HCT116 (cell line): Measurements from ENCODE around the gene WWOX. TPM values are rescaled to one million over a fixed set of nuclear protein-coding genes. Genes with fewer than 3 reads are reported as not detected.

Experiments
- ATAC-seq: fragments of 200-7000 bp; cut with Tn5 transposase; 2 replicates; pipeline ENCODE4 v1.9.1; 2020; ENCODE audit warnings: mild to moderate bottlenecking, moderate library complexity
- BruUV-seq: library from RNA; stranded (reverse); fragments of 400-500 nt; replicated peaks from 2 replicates; lab custom pipeline; 2021; lab: Mats Ljungman, UMichigan
- CTCF ChIA-PET: fragments of 300-600 bp; sonication (Branson Sonifier 250); formaldehyde crosslinking; loops from one replicate; lab custom pipeline; 2021; ENCODE audit warnings: antibody characterized with exemption; lab: Charles Lee
- POLR2A ChIA-PET: fragments of 300-600, 350-600 bp; sonication (Branson Sonifier 250); formaldehyde crosslinking; loops from one replicate; lab custom pipeline; 2021; ENCODE audit warnings: antibody characterized with exemption; lab: Charles Lee
- RAD21 ChIA-PET, 2 experiments: fragments of 300-600 bp; sonication (Branson Sonifier 250); formaldehyde crosslinking; loops; one replicate each; lab custom pipeline; 2023; ENCODE audit warnings: low total read pairs in 2 of 2; ENCODE audit not compliant: uncharacterized antibody in 2 of 2, unreplicated experiment in 2 of 2, low non-redundant PET in 1 of 2; lab: Charles Lee
- DNase-seq: peaks from one replicate; pipeline ENCODE4 v3.0.0-alpha.2; 2010; ENCODE audit warnings: low read depth, low spot score
- H2AFZ ChIP-seq: fragments of 200-600 bp; shearing (Covaris generic), sonication (generic); 2 replicates; pipeline ENCODE4 v1.6.1; 2017; ENCODE audit warnings: low read depth, mixed run types, mixed read lengths, antibody characterized with exemption, low read length; ENCODE audit not compliant: poor library complexity, severe bottlenecking
- H3K27ac ChIP-seq: 2 replicates; pipeline ENCODE4 v1.5.1; 2012; ENCODE audit warnings: low read depth, low read length
- H3K27me3 ChIP-seq: fragments of 200-600 bp; sonication (generic); 2 replicates; pipeline ENCODE4 v1.6.1; 2016; ENCODE audit warnings: mixed run types, low read length, mixed read lengths; ENCODE audit not compliant: insufficient read depth
- H3K36me3 ChIP-seq, 2 experiments: fragments of 200-500 bp in 1 of 2; fragments of 200-600 bp in 1 of 2; sonication (Bioruptor generic) in 1 of 2; sonication (generic) in 1 of 2; 2 replicates each; pipeline versions ENCODE4 v1.5.1 to v1.6.1; 2014 to 2016; ENCODE audit warnings: low read length in 2 of 2, inconsistent platforms in 1 of 2, mixed read lengths in 1 of 2, mixed run types in 1 of 2; ENCODE audit not compliant: insufficient read depth in 2 of 2, control insufficient read depth in 1 of 2
- H3K4me1 ChIP-seq, 2 experiments: fragments of 200-600 bp in 1 of 2; sonication (generic) in 1 of 2; 2 replicates each; pipeline versions ENCODE4 v1.5.1 to v1.6.1; 2012 to 2017; ENCODE audit warnings: low read length in 2 of 2, inconsistent platforms in 1 of 2, mild to moderate bottlenecking in 1 of 2, mixed read lengths in 1 of 2, mixed run types in 1 of 2, moderate library complexity in 1 of 2; ENCODE audit not compliant: insufficient read depth in 2 of 2, control insufficient read depth in 1 of 2
- H3K4me2 ChIP-seq: fragments of 200-600 bp; sonication (generic); 2 replicates; pipeline ENCODE4 v1.6.1; 2017; ENCODE audit warnings: mixed run types, low read length, mixed read lengths
- H3K4me3 ChIP-seq, 2 experiments: fragments of 200-600 bp in 1 of 2; sonication (generic) in 1 of 2; replicated peaks in 1 of 2; 2 replicates each; pipeline ENCODE4 v1.5.1; 2011 to 2016; ENCODE audit warnings: low read length in 2 of 2, control low read depth in 1 of 2, low read depth in 1 of 2, mild to moderate bottlenecking in 1 of 2, mixed read lengths in 1 of 2, mixed run types in 1 of 2
- H3K79me2 ChIP-seq: fragments of 200-600 bp; sonication (generic); 2 replicates; pipeline ENCODE4 v1.6.1; 2017; ENCODE audit warnings: mild to moderate bottlenecking, mixed run types, low read length, moderate library complexity, mixed read lengths; ENCODE audit not compliant: insufficient read depth
- H3K9ac ChIP-seq: fragments of 200-600 bp; sonication (generic); 2 replicates; pipeline ENCODE4 v1.6.1; 2016; ENCODE audit warnings: low read length, mixed read lengths
- H3K9me2 ChIP-seq: fragments of 200-600 bp; sonication (generic), shearing (Covaris generic); 2 replicates; pipeline ENCODE4 v1.6.1; 2017; ENCODE audit warnings: mixed run types, mild to moderate bottlenecking, moderate library complexity; ENCODE audit not compliant: insufficient read depth
- H3K9me3 ChIP-seq, 2 experiments: fragments of 200-500 bp in 1 of 2; fragments of 200-600 bp in 1 of 2; sonication (Bioruptor generic) in 1 of 2; sonication (generic) in 1 of 2; 2 replicates each; pipeline ENCODE4 v1.6.1; 2014 to 2017; ENCODE audit warnings: low read length in 2 of 2, mixed read lengths in 2 of 2, inconsistent platforms in 1 of 2, low read depth in 1 of 2, mild to moderate bottlenecking in 1 of 2, mixed run types in 1 of 2, moderate library complexity in 1 of 2; ENCODE audit not compliant: control insufficient read depth in 1 of 2, insufficient read depth in 1 of 2
- H4K20me1 ChIP-seq: fragments of 200-600 bp; sonication (generic), shearing (Covaris generic); 2 replicates; pipeline ENCODE4 v1.6.1; 2017; ENCODE audit warnings: mixed run types, mild to moderate bottlenecking, moderate library complexity; ENCODE audit not compliant: insufficient read depth
- EGR1 ChIP-seq: IDR thresholded peaks from 2 replicates; pipeline ENCODE4 v1.6.1; 2012; ENCODE audit warnings: low read depth
- ELF1 ChIP-seq: IDR thresholded peaks from 2 replicates; pipeline ENCODE4 v1.6.1; 2012; ENCODE audit warnings: low read depth, borderline replicate concordance
- EZH2phosphoT487 ChIP-seq: fragments of 200-600 bp; IDR thresholded peaks from 2 replicates; pipeline ENCODE4 v1.6.1; 2018; ENCODE audit warnings: antibody characterized with exemption, borderline replicate concordance
- FOSL1 ChIP-seq: IDR thresholded peaks from 2 replicates; pipeline ENCODE4 v1.6.1; 2012; ENCODE audit warnings: low read depth
- JUND ChIP-seq: IDR thresholded peaks from 2 replicates; pipeline ENCODE4 v1.6.1; 2012
- POLR2A ChIP-seq: IDR thresholded peaks from 2 replicates; pipeline ENCODE4 v1.7.0; 2011; ENCODE audit warnings: borderline replicate concordance; ENCODE audit not compliant: insufficient read depth, insufficient read length; ENCODE audit errors: extremely low read depth
- RAD21 ChIP-seq: IDR thresholded peaks from 2 replicates; pipeline ENCODE4 v1.6.1; 2012; ENCODE audit warnings: low read depth, mild to moderate bottlenecking
- SIN3A ChIP-seq: IDR thresholded peaks from 2 replicates; pipeline ENCODE4 v1.6.1; 2012; ENCODE audit warnings: low read depth
- SRF ChIP-seq: IDR thresholded peaks from 2 replicates; pipeline ENCODE4 v1.6.1; 2012; ENCODE audit warnings: low read depth
- TCF7L2 ChIP-seq: IDR thresholded peaks from 2 replicates; pipeline ENCODE4 v1.7.0; 2011; ENCODE audit warnings: borderline replicate concordance, inconsistent platforms; ENCODE audit not compliant: insufficient read depth, insufficient read length; ENCODE audit errors: extremely low read depth
- YY1 ChIP-seq: IDR thresholded peaks from 2 replicates; pipeline ENCODE4 v1.6.1; 2011; ENCODE audit warnings: low read length, low read depth, moderate library complexity, mild to moderate bottlenecking; ENCODE audit not compliant: insufficient replicate concordance; ENCODE audit errors: extremely low read depth
- ZNF274 ChIP-seq: fragments of 200-500 bp; sonication (Bioruptor generic); IDR thresholded peaks from 2 replicates; pipeline ENCODE4 v1.6.1; 2014; ENCODE audit warnings: mild to moderate bottlenecking, low read depth, low read length, inconsistent platforms
- intact Hi-C: fragments of 100-400 bp; cut with micrococcal nuclease; formaldehyde crosslinking; loops from 2 replicates; pipeline ENCODE4 v1.10.0; 2022
- total RNA-seq: library from RNA; stranded (reverse); gene quantifications from one replicate; pipeline ENCODE4 v1.2.1, GENCODE V29; 2021; ENCODE audit not compliant: unreplicated experiment
- TF ChIP-seq, protein P1 (sequence below): IDR thresholded peaks from 2 replicates; pipeline ENCODE4 v1.6.1; 2011; ENCODE audit warnings: mild to moderate bottlenecking, low read length, moderate library complexity; ENCODE audit not compliant: insufficient replicate concordance; ENCODE audit errors: extremely low read depth
- TF ChIP-seq, protein P2 (sequence below): IDR thresholded peaks from 2 replicates; pipeline ENCODE4 v1.6.1; 2012; ENCODE audit warnings: low read depth
- TF ChIP-seq, protein P3 (sequence below): IDR thresholded peaks from 2 replicates; pipeline ENCODE4 v1.6.1; 2012

Gene WWOX
- total RNA-seq, 1 experiment from 2014 or later, result 13.7 TPM

DNA sequence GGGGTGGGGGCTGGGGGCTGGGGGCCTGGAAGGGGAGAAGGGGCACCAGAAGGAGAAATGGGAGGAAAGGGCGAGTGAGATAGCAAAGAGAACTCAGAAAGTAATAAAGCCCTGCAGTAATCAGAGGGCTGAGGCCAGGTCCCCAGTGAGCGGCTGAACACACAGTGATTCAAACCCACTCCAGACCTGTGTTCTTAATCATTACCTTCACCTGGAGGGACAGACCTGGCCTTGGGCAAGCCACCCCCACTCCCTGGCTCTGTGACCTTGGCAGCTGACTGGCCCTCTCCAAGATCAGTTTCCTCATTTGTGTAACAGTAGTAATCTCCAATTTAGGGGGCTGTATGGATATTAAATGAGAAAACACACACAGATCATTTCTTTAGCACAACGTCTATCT, 150.4 kb downstream of the WWOX start:
- Histone ChIP-seq H3K4me3 (no peak overlapping the region), H3K79me2 (no peaks in the 10 kb centered on the region), H2AFZ (no peak overlapping the region), H3K9me2 (no peaks in the 10 kb centered on the region), H3K9me3 (no peaks in the 10 kb centered on the region), H3K9ac (no peak overlapping the region), H3K4me2 (no peak overlapping the region), H3K4me1 (no peaks in the 10 kb centered on the region), H3K27ac (no peak overlapping the region), H3K36me3 (no peaks in the 10 kb centered on the region), H3K27me3 (no peaks in the 10 kb centered on the region), H4K20me1 (no peaks in the 10 kb centered on the region)
- intact Hi-C loops, result no loop called here
- BruUV-seq, result no TSS peak
- ChIA-PET POLR2A (no interaction called here), RAD21 (no interaction called here), CTCF (no interaction called here)
- TF ChIP-seq FOSL1 (no peak), EZH2phosphoT487 (no peak), SIN3A (no peak), POLR2A (no peak), EGR1 (no peak)
- DNase-seq (no peak), ATAC-seq (no peak)

DNA sequence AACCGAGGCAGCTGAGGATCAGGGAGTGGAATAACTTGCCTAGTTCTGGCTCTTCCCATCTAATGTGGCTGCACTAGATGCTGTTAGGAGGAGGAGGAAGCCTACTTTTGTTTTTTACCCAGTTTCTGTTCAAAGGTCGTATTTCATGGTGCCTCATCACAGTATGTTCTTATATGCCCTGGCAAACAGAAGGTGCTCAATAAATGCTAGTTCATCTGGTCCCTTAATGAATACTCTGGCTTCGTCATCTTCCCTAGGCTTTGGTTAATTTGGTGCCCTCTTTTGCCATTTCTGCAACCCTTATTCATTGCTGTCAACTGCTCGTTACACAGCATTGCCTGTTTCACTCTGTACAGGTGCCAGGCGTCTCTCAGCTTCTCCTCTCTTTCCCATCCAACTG, 151.7 kb downstream of the WWOX start:
- Histone ChIP-seq H3K4me2 (no peak overlapping the region), H2AFZ (no peak overlapping the region), H3K9ac (no peak overlapping the region), H4K20me1 (no peaks in the 10 kb centered on the region), H3K36me3 (no peaks in the 10 kb centered on the region), H3K79me2 (no peaks in the 10 kb centered on the region), H3K27ac (no peak overlapping the region), H3K9me2 (no peaks in the 10 kb centered on the region), H3K4me3 (no peak overlapping the region), H3K27me3 (no peaks in the 10 kb centered on the region), H3K9me3 (no peaks in the 10 kb centered on the region), H3K4me1 (no peaks in the 10 kb centered on the region)
- RAD21 ChIA-PET, result no interaction called here
- no peak for DNase-seq
- POLR2A ChIA-PET, result no interaction called here
- ATAC-seq, result no peak
- BruUV-seq, result no TSS peak
- intact Hi-C loops, result no loop called here
- CTCF ChIA-PET, result no interaction called here
- TF ChIP-seq, protein P1, sequence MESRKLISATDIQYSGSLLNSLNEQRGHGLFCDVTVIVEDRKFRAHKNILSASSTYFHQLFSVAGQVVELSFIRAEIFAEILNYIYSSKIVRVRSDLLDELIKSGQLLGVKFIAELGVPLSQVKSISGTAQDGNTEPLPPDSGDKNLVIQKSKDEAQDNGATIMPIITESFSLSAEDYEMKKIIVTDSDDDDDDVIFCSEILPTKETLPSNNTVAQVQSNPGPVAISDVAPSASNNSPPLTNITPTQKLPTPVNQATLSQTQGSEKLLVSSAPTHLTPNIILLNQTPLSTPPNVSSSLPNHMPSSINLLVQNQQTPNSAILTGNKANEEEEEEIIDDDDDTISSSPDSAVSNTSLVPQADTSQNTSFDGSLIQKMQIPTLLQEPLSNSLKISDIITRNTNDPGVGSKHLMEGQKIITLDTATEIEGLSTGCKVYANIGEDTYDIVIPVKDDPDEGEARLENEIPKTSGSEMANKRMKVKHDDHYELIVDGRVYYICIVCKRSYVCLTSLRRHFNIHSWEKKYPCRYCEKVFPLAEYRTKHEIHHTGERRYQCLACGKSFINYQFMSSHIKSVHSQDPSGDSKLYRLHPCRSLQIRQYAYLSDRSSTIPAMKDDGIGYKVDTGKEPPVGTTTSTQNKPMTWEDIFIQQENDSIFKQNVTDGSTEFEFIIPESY, result no peak
- TF ChIP-seq SIN3A, result no peak
- no peak for TF ChIP-seq JUND
- TF ChIP-seq ELF1, result no peak
- TF ChIP-seq, protein P2, sequence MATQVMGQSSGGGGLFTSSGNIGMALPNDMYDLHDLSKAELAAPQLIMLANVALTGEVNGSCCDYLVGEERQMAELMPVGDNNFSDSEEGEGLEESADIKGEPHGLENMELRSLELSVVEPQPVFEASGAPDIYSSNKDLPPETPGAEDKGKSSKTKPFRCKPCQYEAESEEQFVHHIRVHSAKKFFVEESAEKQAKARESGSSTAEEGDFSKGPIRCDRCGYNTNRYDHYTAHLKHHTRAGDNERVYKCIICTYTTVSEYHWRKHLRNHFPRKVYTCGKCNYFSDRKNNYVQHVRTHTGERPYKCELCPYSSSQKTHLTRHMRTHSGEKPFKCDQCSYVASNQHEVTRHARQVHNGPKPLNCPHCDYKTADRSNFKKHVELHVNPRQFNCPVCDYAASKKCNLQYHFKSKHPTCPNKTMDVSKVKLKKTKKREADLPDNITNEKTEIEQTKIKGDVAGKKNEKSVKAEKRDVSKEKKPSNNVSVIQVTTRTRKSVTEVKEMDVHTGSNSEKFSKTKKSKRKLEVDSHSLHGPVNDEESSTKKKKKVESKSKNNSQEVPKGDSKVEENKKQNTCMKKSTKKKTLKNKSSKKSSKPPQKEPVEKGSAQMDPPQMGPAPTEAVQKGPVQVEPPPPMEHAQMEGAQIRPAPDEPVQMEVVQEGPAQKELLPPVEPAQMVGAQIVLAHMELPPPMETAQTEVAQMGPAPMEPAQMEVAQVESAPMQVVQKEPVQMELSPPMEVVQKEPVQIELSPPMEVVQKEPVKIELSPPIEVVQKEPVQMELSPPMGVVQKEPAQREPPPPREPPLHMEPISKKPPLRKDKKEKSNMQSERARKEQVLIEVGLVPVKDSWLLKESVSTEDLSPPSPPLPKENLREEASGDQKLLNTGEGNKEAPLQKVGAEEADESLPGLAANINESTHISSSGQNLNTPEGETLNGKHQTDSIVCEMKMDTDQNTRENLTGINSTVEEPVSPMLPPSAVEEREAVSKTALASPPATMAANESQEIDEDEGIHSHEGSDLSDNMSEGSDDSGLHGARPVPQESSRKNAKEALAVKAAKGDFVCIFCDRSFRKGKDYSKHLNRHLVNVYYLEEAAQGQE, result no peak
- TF ChIP-seq YY1, result no peak
- TF ChIP-seq EZH2phosphoT487, result no peak
- no peak for TF ChIP-seq ZNF274
- TF ChIP-seq SRF, result no peak
- no peak for TF ChIP-seq TCF7L2
- TF ChIP-seq RAD21, result no peak
- TF ChIP-seq, protein P3, sequence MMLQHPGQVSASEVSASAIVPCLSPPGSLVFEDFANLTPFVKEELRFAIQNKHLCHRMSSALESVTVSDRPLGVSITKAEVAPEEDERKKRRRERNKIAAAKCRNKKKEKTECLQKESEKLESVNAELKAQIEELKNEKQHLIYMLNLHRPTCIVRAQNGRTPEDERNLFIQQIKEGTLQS, result no peak
- TF ChIP-seq POLR2A, result no peak
